ENCODE results near the gene MRPS35.
A peak's percentile ranks its signal among the peaks of the same experiment; 100 is the strongest.

MRPS35 gene

DNA sequence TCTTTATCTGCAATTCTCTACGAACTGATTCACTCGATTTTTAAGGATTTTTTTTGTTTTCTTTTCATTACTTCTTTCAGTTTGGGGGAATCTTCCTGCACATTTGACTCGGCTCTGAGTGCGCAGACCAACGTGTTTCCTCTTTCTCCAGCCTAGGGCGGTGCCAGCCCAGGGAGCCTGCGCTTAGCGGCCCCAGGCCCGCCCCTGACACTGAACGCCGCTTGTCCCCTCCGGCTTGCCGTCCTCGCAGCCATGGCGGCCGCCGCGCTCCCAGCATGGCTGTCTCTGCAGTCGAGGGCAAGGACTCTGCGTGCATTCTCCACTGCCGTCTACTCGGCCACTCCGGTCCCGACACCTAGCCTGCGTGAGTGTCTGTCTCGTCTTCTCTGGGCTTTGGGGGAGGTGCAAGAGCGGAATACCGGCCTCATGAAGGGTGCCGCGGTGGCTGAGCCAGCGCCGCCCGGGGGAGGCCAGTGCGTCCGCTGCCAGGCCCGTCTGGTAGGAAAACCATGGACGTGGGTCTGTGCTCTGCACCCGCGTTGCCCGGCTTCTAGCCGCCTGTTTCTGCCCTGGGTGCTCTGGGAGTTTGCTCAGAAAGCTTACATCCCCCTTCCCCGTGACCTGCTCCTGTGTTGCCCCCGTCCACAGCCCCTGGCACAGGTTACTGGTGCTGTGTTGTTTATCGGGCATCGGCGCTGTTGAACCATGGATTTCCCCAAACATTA is at the start of gene MRPS35:
MRPS35 (plus strand) TSS at position 241 of the 725 bp plus-strand sequence; CDS start at position 253, 12 bp downstream.
- peak; percentile 83 to 87 for DNase-seq (ENCODE audit: low read depth in 2 of 2)

DNA sequence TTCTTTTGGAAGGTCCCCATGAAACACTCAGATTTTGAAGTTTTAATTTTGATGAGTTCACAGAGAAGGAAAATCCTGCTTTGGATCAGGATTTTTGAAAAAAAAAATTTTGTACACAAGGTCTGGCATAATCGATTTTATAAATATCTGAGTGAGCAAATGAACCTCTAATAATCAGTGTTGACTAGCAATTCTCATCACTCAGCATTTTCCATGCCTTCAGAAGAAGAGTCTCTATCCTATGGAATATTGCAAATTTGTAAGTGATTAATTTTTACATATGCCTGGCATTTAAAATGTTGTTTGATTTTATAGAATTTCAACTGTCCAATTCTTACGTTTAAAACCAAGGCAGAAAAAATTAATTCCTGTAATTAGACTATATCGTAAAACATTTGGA is 44.9 kb upstream of the MRPS35 start:
- no peak for DNase-seq (ENCODE audit: low read depth in 2 of 2)

DNA sequence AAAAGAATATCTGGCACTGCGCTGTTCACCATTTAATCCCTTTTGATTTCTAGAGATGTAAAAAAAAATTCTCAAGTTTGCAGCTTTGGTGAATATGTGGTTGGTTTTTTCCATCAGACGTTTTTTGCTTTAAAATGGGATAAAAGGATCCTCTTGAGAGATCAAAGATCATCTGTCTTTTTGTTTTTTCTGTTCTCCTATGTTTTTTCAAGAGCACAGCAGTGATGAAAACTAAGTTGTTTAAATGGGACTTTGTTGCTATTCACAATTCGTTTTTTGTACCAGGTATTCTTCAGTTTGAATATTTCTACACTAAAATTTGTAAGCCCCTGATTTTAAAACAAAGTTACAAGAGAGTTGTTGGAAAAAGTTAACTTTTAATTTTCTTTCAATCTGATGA is 44.1 kb upstream of the MRPS35 start:
- DNase-seq (ENCODE audit: low read depth in 2 of 2), result no peak

DNA sequence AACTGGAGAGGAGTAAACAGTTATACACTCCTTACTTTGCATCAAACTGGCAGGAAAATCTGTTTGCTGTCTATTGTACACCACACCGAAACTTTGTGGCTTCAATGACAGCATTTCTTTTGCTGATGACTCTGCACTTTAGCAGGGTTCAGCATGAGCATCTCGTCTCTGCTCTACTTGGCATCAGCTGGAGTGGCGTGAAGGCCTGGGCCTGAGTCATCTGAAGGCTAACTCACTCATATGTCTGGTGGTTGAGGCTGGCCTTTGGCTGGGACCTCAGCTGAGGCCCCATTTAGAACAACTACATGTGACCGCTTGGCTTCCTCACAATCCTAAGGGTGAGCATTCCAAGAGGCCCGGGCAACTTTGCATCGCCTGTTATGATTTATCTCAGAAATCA is 43.1 kb upstream of the MRPS35 start:
- DNase-seq (ENCODE audit: low read depth in 2 of 2), result no peak

DNA sequence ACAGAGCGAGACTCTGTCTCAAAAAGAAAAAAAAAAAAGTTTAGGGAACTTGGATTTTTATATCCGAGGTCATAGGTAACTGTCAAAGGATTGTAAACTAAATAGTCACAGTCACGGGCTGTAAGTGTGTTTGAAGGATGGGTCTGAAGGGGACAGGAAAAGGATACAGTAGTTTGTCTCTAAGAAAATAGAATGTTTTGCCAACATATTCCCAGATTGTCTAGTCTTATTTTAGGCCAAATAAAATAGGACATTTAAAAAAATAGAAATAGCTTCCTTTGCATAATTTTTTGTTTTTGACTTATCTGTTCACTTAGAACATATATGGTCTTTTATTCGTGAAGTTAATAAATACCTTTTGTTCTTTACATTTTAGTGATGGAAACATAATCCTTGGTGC is 38.6 kb upstream of the MRPS35 start:
- no peak for DNase-seq (ENCODE audit: low read depth in 2 of 2)

DNA sequence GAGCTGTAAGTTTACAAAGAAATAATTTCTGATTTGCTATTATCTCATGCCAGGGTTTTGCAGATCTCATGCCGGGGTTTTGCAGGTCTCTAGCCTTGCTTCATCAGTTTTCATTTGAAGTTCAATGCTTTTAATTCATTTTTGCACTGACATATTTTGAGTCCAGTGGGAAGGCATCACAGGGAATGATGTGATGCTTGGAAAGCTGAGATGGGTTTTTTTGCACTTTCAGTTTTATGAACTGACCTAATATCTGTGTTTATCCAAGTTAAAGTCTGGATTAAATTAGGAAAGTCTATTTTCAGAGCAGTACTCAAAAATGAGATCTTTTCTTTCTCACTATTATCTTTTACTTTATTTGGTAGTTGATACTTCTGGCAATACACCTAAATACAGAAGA is 38.0 kb upstream of the MRPS35 start:
- no peak for DNase-seq (ENCODE audit: low read depth in 2 of 2)

DNA sequence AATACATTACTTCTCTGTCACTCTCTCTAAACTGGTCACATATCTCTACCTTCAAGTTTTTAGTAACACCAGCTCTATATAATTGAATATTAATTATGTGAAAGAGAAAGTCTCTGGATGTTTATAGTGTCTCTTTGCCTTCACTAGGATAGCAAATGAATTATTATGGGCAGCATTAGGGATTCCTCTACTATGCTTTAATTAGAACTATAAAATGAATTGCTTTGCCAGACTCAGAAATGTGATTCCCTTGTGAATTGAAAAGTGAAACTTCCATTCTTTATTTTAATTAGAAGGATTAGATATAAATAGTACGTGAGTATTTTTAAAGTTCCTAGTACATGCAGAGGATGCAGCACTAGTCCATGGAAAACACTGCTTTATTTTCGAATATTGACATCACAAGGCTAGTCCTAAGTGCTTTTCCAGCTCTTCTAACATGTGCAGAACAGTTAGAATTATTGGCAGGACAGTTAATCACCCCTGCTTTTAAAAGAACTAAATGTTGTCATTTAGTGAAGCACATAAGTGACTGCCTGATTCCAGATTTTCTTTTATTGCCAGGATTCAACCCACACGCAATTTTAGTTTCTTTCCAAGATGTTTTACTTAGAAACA is 37.4 kb upstream of the MRPS35 start:
- DNase-seq (ENCODE audit: low read depth in 2 of 2), result no peak

DNA sequence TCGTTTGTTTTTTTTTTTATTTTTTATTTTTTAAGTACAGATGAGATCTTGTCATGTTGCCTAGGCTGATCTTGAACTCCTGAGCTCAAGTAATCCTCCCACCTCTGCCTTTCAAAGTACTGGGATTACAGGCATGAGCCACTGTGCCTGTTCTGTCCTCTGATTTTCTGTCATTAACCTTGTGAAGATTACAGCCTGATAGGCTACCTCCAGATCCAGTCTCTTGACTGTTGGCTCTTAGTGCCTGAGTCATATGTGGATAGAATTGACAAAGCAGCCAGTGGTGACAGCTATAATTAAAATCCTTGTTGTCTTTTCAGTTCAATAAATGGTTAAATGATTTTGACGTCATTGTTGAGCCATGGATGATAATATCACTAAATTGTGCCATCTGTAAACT is 35.6 kb upstream of the MRPS35 start:
- DNase-seq (ENCODE audit: low read depth in 2 of 2), result no peak

DNA sequence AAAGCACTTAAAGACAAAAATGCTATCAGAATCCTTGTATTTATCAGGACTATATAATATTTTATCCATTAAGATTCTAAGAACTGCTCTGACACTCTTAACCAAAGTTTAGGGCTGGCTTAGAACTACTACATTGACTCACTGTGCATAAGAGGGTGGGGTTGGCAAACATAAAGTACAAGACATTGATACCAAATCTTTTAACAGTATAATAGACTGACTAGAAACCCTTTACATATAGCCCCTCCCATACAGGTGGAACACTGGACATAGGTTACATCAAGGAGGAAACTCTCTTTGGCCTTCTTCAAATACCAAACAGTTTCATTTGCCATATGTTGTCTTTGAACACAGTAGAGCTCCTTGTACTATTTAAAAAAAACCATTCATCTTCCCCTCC is 30.0 kb upstream of the MRPS35 start:
- DNase-seq (ENCODE audit: low read depth in 2 of 2), result no peak

DNA sequence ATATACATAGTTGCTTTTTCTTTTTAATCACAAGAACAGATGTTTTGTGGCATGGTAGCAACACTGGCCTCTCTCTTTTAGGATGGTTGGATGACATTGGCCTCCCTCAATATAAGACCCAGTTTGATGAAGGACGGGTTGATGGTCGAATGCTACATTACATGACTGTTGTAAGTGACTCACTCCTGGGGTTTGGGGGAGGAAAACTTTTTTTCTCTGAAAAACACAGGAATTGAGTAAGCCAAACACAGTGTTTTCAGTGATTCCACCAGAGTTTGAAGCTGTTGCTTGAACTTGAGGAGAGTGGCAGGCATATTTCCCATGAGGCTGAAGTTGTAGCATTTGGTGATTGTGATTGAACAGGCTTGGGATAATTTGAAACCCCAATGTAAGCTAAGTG is 28.1 kb upstream of the MRPS35 start:
- DNase-seq (ENCODE audit: low read depth in 2 of 2), result no peak

DNA sequence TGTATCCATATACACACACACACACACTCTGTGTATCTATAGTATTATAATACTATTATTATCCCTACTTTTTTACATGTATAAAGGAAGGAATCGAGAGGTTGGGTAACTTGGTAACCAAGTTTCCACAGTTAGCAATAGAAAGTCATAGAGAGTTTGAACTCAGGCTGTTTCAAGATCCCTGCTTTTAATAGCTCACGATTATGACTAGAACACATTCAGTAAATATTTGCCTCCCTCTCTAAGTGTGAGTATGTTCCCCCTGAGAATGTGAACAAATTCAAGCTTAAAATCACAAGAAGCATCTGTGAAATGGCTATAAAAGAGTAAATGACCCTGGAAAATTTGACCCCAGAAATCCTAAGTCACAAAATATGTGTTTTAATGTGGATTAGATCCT is 25.4 kb upstream of the MRPS35 start:
- DNase-seq (ENCODE audit: low read depth in 2 of 2), result no peak

DNA sequence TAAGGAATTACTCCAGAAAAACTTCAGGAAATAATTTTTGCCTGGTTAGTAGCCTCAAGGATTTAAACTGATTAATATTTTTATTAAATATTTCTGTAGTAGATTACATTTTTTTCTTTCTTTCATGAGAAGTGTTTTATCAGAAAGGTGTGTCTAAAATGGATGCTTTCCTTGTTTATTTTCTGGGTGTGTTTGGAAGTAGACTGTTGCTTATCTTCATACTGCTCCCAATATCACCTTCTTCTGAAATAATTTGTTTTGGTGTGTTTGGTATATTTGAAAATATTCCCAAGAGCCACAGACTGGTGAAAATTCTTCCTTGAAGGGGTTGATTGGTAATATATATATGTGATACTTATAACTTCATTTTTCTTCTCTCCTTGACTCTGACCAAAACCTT is 24.5 kb upstream of the MRPS35 start:
- DNase-seq (ENCODE audit: low read depth in 2 of 2), result no peak

DNA sequence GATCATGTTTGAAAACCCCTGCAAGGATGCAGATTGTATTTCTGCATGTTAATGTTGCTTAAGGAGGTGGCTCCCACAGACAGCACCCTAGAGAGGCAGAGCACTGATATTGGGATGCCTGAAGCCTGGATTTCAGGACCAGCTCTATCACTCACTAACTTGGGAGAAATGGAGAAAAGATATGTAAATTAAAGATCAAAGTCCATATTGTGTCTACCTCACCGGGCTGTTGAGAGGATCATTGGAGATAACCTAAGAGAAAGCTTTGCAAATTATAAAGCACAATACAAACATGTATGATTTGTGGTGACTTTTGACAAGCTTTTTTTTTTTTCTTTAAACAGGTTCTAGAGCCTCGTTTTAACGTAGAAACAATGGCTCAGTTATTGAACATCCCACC is 22.0 kb upstream of the MRPS35 start:
- DNase-seq (ENCODE audit: low read depth in 2 of 2), result no peak

DNA sequence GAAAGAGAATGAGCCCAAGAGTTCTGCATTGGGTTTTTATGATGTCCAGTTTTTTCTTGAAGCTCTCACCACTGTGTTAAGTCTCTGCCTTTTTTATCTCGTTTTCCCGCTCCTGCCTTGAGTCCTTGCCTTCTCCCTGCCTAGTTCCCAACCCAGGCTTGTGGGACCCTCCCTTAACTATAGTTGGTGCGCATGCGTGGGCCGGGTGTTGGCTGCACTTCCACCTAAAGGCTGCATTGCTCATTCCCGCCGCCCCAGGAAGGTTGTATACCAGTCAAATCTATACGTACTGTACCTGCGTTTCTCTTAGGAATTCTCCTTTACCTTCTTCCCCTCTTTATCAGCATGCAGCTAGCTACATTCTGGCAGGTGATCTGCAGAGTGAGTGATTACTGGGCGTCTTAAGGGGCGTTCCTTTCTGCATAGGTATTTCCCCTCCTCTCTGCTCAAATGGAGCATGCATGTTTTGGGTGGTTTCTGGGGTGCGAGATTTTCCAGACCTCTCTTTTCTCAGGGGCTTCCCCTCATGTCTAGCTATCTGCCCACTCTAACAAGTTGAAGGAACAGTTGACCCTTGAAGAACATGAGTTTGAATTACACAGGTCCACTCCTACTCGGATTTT is 21.0 kb upstream of the MRPS35 start:
- DNase-seq (ENCODE audit: low read depth in 2 of 2), result no peak

DNA sequence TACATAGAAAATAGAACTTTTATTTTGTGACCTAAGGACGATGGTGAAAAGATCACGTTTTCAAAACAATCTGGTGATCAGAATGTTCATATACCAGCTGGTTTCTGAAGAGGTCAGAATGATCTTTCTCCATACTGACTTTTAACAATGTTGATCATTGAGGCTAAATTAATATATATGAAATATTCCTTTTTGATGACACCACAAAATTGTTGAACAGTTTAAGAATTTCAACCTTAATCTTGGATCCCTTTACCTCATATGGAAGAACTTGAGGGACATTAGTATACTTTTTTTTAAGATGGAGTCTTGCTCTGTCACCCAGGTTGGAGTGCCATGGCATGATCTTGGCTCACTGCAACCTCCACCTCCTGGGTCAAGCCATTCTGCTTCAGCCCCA is 17.2 kb upstream of the MRPS35 start:
- no peak for DNase-seq (ENCODE audit: low read depth in 2 of 2)

DNA sequence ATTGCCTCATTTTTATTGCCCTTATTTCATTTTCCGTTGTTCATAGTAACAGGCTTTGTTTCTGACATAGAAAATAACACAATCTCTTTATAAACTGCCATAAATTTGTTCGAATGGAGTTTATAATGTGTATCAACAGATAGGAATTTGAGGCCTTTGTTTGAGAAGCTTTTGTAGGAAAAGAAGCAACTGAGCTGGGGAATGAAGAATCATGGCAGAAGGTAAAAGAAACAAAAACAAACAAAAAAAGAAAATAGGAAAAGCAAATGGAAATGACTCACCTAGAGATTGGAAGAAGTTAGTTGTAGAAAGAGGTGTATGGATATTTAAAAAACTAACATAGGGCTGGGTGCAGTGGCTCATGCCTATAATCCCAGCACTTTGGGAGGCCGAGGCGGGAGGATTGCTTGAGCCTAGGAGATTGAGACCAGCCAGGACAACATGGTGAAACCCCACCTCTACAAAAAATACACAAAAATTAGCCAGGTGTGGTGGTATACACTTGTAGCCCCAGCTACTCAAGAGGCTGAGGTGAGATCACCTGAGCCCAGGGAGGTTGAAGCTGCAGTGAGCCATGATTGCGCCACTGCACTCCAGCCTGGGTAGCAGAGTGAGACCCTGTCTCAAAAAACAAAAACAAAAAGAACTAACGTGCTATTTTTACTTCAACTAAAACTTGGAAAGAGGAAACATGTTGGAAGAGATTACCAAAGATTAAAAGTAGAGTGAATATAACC is 14.9 kb upstream of the MRPS35 start:
- no peak for DNase-seq (ENCODE audit: low read depth in 2 of 2)

DNA sequence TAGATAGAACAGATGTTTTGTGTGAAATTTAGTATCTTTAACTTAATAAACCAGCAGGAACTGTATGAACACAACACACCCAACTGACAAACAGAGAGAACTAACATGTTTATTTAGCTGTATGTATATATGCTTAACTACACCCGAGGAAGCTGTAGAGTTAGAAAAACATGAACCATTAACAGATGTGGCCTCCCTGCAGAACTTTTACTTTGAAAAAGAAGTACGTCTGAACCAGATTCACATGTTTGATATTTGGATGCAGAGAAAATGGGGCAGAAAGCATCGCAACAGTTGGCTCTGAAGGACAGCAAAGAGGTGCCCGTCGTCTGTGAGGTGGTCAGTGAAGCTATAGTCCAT is 14.4 kb upstream of the MRPS35 start, which contains the start of gene REP15:
REP15 (plus strand) TSS at position 155 of the 360 bp plus-strand sequence; CDS start at position 271, 116 bp downstream.
- DNase-seq (ENCODE audit: low read depth in 2 of 2), result no peak

DNA sequence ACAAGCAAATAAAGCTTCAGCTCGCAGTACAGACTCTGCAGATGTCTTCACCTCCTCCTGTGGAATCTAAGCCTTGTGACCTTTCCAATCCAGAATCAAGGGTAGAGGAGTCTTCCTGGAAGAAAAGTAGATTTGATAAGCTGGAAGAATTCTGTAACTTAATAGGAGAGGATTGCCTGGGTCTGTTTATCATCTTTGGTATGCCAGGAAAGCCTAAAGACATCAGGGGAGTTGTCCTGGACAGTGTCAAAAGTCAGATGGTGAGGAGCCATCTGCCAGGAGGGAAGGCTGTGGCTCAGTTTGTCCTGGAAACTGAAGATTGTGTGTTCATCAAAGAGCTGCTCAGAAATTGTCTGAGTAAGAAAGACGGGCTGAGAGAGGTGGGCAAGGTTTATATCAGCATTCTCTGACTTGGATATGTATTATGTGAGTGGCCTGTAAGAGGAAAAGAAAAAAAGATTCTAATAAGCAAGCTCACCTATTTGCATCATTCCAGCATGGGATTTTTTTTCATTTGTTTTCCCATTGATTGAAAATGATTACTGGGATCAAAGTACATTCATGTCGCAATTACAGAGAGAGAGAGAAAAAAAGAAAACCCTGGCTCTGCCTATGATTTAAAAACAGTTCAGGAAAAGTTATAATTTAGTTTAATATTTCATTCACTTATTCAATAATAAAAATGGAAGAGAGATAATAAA is 13.6 kb upstream of the MRPS35 start:
- DNase-seq (ENCODE audit: low read depth in 2 of 2), result no peak

DNA sequence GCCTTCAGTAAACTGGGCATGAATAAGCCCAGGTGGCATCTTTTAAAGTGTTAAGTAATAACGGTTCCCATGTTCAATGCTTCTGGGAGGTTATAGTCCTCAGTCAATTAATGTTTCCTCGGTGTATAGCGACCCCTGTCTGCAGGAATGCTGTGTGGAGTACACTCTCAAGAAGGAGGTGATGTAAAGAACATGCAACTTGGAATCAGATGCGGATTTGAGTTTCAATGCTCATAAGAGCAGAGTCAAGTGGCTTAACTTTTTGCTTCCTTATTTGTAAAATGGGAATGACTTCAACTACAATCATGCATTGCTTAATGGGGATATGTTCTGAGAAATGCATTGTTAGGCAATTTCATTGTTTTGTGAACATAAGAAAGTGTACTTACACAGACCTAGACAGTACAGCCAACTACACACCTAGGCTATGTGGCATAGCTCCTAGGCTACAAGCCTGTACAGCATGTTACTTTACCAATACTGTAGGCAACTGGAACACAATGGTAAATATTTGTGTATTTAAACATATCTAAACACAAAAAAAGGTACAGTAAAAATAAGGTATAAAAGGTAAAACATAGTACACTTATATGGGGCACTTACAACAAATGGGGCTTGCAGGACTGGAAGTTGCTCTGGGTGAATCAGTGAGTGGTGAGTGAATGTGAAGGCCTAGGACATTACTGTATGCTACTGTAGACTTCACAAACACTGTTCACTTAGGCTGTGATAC is 6.7 kb upstream of the MRPS35 start:
- peak; percentile 57 to 58 for DNase-seq (ENCODE audit: low read depth in 2 of 2)

DNA sequence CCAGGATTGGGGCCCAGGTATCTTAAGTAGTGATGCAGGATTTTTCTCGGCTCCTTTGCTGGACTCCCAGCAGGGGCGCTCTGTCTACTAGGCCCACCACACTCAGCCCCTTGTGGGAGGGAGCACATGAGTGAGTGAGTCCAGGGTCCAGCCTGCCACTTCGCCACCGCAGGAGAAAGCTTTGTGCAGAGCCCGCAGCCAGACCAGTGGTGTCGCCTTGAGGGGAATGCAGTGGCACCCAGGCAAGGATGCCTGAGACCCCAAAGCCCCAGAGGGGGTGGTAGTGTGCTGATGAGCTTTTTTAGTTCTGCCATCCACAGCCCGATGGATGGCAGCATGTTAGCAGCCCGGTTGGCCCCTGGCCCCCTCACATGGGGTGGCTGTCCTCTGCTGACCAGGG is 5.4 kb upstream of the MRPS35 start:
- no peak for DNase-seq (ENCODE audit: low read depth in 2 of 2)

DNA sequence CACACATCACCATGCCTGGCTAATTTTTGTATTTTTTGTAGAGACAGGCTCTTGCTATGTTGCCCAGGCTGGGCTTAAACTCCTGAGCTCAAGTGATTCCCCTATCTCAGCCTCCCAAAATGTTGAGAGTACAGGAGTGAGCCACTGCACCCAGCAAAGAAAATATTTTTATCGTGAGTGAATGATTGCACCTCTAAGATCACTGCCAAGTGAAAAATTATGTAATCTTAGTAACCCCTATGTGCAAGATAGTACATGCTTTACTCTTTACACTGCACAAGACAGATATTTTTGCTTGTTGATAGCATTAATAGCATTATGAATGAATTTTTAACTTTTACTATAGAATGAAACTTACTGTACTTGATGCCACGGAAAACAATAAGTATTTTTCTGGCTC is 3.4 kb upstream of the MRPS35 start:
- no peak for DNase-seq (ENCODE audit: low read depth in 2 of 2)
